Umbilical cord (tissue), 2 donors: ENCODE measurements around the gene NOC4L. TPM values are rescaled to one million over a fixed set of nuclear protein-coding genes. Genes with fewer than 3 reads are reported as not detected.
"Not testable (repeated sequence)": the region's sequence is repeated elsewhere in the genome, so short reads cannot be mapped to it uniquely, and the experiment has no call there.

ENCODE experiments used
- DNase-seq: peaks from one replicate; pipeline ENCODE4 v3.0.0-alpha.2; 2015; ENCODE audit warnings: low spot score
- total RNA-seq: library from RNA; depleted of rRNA; stranded (reverse); fragments of >200 nt; gene quantifications from one replicate; pipeline ENCODE4 v1.2.3, GENCODE V29; 2014; ENCODE audit warnings: low replicate concordance; ENCODE audit not compliant: insufficient read depth

Gene NOC4L
- total RNA-seq, 1 donor from 2014 or later: 3.1 TPM

DNA sequence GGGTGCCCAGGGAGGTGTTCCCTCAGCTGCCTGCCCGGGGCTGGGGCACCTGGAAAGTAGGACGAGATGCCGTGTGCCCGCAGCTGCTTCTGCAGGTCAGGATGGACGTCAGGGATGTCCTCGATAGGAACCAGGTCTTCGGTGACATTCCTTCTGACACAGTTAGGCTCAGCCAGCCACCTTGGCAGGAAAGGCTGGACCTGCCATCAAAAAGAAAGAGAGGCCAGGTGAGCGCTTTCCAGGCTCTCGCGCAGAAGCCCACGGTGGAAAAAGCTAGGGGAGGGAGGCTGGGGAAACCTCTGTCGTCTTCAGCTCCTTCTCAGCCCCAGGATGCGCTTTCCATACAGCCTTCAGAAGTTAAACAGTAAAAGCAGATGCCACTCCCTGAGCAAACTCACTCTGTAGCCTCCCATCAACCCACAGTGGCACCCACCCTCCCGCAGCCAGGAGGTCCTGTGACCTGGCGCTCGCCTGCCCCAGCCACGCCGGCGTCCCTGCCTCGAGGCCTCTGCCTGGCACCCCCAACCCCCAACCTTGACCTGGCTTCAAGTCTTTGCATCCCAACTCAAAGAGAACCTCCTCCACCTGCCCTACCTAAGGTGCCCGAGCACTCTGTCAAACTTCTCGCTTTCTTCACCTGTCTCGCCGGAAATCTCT, 1.4 kb upstream of the NOC4L start:
- DNase-seq: no peak

DNA sequence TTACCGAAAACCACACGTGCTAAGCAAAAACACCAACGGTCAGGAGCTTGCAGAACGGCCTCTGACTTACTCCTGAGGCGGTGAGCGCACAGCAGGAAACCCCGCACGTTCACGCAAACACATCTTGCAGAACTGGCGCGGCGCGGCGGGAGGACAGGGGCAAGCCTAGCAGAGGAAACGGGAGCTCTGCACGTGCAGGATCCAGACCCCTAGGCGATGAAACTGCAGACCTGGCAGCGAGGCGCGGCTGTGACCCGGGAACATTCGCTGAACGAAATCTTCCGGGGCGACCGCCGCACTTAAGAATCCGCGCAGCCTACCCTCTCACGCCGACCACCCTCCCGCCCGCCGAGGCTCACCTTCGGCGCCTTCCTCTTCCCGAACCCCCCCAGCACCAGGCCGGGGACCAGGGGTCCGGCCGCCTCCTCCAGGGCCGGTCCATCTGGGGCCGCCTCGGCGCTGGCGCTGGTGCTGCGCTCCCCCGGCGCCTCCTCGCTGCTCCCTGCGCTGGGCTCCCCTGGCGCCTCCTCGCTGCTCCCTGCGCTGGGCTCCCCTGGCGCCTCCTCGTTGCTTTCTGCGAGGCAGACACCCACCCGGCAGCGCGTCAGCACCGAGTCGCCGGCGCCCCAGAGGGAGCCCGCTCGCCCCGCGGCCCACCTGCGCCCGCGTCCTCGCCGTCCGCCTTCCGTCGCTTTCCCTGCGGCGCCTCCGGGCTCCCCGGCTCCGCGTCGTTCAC, 753 bp upstream of the NOC4L start:
- DNase-seq: no peak

DNA sequence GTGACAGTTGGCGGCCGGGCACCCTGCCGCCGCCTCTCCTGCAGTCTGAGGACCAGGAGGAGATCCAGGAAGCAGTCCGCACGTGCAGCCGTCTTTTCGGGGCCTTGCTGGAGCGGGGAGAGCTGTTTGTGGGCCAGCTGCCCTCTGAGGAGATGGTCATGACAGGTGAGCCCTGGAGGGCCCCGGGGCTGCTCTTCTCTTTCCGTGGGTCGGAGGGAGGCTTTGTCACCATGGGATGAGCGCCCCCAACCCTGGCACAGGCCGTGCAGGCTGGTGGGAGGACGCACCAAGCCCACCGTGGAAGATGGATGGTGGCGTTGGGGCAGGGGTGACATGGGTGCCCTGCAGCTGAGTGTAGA, 532 bp downstream of the NOC4L start:
- no peak for DNase-seq

DNA sequence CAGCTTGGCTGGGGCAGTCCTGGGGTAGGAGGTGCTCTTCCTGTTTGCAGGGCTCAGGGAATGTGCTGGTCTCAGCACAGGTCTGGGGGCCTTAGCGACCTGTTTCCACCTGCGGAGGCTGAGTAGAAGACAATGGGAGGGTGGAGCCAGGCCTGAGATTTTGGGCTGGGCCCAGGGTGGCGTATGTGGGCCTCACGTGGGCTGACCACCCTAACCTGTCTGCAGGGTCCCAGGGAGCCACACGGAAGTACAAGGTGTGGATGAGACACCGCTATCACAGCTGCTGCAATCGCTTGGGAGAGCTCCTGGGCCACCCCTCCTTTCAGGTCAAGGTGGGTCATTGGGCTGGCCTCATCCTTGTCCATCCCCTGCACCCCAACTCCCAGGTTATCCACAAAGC, 1.1 kb downstream of the NOC4L start:
- DNase-seq: no peak

DNA sequence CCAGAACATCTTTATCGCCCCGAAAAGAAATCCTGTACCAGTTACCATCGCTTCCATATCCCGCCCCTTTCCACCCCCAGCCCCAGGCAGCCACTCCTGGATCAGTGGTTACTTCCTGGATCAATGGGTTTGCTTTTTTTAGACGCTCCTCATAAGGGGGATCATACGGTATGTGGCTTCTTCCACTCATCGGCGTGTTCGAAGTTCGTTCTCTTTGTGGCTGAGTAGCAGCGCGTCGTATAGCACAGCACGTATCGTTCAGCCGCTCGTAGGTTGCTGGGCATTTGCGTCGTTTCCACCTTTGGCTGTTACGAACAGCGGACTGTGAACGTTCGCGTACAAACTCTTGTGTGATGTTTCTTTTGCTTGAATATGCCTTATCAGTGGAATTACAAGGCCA, 1.8 kb downstream of the NOC4L start:
- DNase-seq: no peak

DNA sequence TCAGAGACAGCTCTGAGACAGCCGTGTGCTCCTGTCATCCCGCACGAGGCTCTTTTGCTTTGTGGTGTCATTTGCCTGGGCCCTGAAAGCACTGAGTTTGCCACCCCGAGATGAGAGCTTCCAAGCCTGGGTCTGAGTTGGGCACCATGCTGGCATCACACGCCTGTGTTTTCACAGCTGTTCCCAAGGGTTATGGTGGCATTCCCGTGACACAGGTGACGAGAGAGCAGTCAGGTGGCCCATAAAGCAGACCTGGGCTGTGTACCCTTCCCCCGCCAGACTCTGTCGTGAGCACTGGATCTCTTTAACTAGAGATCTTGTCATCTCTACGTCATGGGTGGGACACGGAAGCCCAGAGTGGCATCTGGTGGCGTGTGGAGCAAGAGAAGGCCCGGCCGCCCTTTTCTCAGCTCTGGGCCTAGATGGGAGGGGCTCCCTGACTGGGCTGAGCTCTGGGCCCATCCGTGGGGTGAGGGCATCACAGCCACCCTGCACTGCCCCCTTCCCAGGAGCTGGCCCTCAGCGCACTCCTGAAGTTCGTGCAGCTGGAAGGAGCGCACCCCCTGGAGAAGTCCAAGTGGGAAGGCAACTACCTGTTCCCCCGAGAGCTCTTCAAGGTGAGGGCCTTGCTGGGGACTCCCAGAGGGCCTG, 2.6 kb downstream of the NOC4L start:
- DNase-seq: no peak

DNA sequence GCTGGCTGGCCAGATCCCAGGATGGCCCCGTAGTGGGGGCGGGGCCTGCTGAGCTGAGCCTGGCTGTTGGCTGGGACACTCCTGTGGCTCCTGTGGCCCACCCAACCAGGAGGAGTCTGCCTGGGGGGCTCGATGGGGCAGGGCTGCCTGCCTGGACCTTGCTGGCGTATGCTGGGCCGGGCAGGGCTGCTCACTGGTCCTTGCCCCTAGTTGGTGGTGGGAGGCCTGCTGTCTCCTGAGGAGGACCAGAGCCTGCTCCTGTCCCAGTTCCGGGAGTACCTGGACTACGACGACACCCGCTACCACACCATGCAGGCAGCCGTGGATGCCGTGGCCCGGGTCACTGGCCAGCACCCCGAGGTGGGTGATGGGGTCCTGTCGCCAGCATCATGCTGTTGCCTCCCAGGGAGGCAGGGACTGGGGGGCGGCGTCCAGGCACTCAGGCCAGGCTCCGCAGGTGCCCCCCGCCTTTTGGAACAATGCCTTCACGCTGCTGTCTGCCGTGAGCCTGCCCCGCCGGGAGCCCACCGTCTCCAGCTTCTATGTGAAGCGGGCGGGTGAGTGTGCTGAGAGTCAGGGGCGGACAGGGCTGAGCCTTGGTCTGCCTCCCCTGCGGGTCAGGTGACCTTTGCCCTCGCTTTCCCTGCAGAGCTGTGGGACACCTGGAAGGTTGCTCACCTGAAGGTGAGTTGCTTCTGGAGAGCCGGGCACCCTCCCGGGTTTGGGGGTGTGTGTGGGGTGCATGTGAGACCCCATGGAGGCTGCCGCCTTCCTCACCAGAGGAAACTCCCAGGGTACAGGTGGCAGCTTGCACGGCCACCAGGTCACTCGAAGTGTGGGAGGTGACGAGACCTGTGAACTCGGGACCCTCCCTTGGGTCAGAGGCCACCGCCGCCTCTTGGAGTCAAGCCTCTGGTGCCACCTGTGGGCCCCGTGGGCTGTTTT, 3.4 kb downstream of the NOC4L start:
- DNase-seq: no peak

DNA sequence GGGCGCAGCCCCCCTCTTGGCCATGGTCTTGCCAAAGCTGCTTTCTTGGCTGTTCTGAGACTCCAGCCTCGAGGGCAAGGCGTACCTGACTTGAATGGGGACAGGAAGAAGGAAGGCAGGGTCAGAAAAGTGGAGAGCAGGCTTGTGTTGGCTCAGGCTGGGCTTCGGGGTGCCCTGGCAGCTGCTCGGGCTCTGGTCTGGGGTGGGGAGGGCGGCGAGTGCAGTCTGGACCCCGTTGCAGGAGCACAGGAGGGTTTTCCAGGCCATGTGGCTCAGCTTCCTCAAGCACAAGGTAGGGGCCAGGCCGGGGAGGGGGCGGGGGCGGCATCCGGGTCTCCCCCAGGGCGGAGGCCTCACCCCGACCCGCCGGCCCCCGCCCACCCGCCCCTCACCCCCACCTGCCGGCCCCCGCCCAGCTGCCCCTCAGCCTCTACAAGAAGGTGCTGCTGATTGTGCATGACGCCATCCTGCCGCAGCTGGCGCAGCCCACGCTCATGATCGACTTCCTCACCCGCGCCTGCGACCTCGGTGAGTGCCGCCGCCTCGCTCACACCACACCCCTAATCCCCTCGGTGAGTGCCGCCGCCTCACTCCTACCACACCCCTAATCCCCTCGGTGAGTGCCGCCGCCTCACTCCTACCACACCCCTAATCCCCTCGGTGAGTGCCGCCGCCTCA, 4.2 kb downstream of the NOC4L start:
- no peak for DNase-seq

DNA sequence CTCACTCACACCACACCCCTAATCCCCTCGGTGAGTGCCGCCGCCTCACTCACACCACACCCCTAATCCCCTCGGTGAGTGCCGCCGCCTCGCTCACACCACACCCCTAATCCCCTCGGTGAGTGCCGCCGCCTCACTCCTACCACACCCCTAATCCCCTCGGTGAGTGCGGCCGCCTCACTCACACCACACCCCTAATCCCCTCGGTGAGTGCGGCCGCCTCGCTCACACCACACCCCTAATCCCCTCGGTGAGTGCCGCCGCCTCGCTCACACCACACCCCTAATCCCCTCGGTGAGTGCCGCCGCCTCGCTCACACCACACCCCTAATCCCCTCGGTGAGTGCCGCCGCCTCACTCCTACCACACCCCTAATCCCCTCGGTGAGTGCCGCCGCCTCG, 5.3 kb downstream of the NOC4L start:
- DNase-seq: not testable (repeated sequence)

DNA sequence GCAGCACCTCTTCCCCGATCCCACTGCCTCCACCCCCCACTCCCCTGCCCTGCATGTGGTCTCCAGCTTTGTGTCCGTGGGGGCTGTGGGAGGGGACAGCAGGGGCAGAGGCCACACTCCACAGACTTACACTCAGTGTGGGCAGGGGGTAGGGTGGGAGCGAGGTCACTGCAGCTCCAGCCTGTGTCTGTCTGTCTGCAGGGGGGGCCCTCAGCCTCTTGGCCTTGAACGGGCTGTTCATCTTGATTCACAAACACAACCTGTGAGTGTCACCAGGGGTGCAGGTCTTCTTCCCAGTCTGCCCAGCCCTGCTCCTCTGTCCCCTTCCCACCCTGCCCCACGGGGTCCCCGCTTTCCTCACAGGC, 6.5 kb downstream of the NOC4L start:
- DNase-seq: no peak

DNA sequence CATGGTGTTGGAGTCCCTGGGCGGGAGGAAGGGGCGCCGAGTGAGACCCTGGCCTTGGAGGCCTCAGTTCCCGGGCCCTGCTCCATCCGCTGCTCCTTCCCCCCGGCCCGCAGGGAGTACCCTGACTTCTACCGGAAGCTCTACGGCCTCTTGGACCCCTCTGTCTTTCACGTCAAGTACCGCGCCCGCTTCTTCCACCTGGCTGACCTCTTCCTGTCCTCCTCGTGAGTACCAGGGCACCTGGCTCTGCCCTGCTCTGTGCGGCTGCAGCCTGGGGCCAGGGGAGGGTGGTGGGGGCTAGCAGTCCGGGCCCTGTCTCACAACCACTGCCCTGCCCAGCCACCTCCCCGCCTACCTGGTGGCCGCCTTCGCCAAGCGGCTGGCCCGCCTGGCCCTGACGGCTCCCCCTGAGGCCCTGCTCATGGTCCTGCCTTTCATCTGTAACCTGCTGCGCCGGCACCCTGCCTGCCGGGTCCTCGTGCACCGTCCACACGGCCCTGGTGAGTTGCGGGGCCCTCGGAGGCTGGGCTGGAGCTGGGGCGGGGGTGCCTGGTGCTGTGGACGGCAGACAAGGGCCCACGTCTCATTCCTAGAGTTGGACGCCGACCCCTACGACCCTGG, 7.0 kb downstream of the NOC4L start:
- no peak for DNase-seq

DNA sequence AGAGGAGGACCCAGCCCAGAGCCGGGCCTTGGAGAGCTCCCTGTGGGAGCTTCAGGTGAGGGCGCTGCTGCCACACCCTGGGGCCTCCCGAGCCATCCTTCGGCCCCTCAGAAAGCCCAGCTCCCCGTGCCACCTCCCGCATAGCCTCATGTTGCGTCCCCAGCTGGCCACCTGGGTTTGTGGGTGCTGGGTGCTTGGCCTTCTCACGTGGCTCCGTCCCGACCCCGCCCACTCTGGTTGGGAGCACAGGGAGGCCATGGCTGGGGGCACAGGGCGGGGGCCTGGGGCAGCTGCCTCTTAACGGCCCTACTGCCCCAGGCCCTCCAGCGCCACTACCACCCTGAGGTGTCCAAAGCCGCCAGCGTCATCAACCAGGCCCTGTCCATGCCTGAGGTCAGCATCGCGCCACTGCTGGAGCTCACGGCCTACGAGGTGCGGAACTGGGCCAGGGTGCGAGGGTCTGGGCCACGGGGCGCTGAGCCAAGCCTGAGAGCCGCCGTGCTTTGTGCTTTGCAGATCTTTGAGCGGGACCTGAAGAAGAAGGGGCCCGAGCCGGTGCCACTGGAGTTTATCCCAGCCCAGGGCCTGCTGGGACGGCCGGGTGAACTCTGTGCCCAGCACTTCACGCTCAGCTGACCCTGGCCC, 7.6 kb downstream of the NOC4L start:
- no peak for DNase-seq

DNA sequence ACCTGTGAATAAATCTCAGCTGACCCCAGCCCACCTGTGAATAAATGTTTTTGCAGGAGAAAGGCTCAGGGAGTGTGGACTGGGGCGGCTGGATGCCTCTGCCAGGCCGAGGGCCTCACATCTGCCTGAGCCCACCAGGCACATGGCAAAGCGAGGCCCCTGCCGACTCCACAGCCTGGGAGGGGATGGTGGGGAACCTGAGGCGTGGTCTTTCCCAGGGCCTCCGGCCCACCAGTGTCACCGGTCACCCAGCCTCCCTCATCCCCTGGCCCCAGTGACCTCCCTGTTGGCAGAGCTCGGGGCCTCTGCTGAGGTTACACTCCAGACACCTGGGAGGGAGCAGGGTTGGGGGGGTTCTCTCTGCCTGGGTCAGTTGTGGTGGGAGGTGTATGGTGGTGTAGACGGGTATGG, 8.2 kb downstream of the NOC4L start:
- no peak for DNase-seq

DNA sequence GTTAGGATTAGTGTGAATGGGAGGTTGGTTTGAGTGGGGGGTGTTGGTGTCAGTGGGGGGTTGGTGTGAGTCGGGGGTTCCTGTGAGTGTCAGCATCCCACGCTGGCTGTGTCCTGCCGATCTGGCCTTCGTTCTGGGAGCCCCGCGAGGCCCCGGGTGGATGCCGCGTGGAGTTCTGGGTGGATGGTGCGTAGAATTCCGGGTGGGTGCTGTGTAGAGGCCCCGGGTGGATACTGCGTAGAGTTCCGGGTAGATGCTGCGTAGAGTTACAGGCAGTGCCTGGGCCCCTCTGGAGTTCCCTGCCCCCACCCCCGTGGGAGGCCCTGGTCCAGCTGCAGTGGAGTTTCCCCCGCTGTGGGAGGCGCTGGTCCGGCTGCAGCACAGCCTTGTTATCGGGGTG, 8.7 kb downstream of the NOC4L start:
- DNase-seq: no peak

DNA sequence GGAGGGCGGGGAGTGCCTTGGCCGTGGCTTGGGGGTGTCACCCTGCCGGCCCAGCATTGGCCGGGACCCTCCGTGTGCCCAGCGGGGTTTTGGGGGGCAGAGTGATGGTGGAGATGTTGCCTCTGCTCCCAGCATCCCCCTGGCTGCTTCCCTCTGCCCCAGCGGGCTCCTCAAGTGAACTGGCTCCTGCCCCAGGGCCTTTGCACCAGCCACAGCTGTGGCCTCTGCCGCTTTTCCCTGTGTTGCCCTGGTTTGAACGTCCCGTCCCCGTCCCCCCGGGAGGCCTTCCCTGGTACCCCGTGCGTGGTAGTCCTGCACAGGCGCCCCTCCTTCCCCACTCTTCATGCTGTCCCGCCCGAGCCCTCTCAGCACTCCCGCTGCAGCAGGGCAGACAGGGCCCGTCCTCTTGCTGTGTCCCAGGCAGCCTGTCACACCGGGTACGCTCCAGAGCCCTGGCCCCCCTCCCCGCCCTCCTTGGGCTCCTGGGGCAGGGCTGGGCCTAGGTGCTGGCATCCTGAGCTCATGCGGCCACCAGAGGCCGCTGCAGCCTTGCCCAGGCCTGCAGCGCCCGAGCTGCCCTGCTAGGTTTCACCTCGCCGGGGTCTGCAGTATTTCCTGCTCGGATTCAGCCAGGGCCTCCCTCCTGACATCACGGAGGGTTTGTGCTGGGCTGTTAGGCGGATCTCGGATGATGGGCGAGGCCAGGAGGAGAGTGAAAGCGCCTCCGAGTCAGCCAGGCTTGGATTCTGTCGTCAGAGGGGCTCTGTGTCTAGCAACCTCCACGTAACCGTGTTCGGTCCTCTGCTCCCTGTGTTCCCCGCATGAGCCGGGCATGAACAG, 9.5 kb downstream of the NOC4L start:
- peak; percentile 88 for DNase-seq

DNA sequence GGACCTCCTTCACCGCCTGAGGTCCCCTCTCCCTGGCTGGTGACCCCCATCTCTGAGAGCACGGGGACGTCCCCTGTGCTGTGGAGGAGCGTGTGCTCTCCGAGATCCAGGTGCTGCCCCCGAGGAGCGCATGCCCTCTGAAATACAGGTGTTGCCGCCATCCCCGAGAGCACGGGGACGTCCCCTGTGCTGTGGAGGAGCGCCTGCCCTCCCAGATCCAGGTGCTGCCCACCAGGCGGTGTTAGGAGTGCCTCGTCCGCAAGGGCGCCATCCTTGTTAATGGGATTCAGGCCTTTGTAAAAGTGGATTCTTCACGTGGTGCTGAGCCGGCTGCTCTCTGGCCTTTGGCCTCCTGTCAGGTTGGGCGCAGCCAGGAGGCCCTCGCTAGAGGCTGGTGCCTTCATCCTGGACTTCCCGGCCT, 10.1 kb downstream of the NOC4L start:
- no peak for DNase-seq

DNA sequence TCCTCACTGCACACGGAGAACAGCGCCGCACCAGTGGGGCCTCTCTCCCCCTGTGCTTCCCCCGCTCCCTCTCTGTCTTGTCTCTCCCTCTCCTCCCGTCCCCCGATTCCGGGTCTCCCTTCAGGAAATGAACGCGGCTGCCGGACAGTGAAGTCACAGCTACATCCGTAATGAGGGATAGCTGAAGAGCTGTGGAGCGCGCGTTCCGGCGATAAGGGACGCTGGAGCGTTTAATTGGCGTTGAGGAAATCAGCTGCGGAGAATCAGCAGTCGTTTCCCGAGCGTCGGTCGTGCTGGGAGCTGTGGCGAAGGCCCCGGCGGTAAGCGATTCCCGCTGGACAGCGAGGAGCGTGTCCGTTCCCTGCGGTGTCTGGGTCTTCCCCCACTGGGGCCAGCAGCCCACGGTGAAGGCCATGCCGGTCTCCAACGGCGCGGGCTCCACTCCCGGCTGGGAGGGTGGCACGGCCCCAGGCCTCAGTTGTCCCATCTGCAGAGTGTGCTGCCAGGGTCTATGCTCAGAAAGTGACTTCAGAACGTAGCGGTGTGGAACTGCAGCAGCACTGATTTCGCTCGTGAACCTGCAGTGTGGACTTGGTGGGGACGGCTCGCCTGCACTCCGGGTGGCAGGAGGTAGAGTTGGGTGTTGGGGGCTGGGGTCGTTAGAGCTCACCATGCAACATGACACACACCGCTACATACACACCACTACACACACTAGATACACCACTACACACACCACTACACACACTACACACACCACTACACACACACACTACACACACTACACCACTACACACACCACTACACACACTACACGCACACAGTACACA, 10.9 kb downstream of the NOC4L start:
- DNase-seq: no peak

DNA sequence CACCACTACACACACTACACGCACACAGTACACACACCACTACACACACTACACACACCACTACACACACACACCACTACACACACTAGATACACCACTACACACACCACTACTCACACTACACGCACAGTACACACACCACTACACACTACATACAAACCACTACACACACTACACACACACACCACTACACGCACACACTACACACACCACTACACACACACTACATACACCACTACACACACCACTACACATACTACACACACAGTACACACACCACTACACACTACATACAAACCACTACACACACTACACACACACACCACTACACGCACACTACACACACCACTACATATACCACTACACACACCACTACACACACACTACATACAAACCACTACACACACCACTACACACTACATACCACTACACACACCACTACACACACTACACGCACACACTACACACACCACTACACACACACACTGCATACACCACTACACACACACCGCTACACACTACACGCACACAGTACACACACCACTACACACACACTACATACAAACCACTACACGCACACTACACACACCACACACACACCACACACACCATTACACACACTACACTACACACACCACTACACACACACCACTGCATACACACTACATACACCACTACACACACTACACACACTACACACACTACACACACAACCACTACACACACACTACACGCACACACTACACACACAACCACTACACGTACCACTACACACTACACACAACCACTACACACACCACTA, 11.7 kb downstream of the NOC4L start:
- no peak for DNase-seq
